Measurements from ENCODE around the gene ZEB1. TPM values are rescaled to one million over a fixed set of nuclear protein-coding genes. Genes with fewer than 3 reads are reported as not detected.
A peak's percentile ranks its signal among the peaks of the same experiment; 100 is the strongest.

Gene ZEB1
- total RNA-seq, 1 donor from 2014 or later = 162 TPM

DNA sequence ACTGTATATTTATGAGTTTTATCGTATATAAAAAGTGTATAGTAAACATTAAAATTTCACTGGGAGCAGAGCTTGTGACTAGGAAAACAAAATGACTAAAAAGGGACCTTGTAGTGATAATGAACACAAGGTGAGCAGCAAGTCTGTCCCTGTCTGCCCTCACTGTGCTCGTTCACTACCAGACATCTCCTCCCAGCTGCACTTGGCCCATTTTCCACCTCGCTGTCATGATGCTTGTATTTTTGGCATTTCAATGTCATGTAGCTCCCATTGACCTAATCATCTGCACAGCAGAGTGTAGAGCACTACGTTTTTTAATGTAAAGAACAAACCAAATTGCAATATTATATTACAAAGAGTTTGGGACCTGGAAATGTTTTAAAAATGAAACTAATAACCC is 207.2 kb downstream of the ZEB1 start:
- no peak for TF ChIP-seq CTCF (IDR thresholded peaks at IDR 0.05; ENCODE audit: partially characterized antibody, unreplicated experiment)

GRCh38 chr10:31526681-31527080 is 207.7 kb downstream of the ZEB1 start:
- peaks cover 1% of the 10 kb centered on the region for H3K4me1 Mint-ChIP-seq (ENCODE audit: low read depth, unreplicated experiment)
- no peak overlapping the region for H3K4me3 Mint-ChIP-seq (ENCODE audit: unreplicated experiment)
- H3K36me3 Mint-ChIP-seq (ENCODE audit: unreplicated experiment) = peaks cover 7% of the 10 kb centered on the region
- TF ChIP-seq CTCF (IDR thresholded peaks at IDR 0.05; ENCODE audit: partially characterized antibody, unreplicated experiment) = no peak
- H3K9me3 Mint-ChIP-seq (ENCODE audit: unreplicated experiment) = peaks cover 9% of the 10 kb centered on the region
- no peak for DNase-seq
- peaks cover 8% of the 10 kb centered on the region for H3K27me3 Mint-ChIP-seq (ENCODE audit: unreplicated experiment)
- peak overlapping the region; percentile 26 for H3K27ac Mint-ChIP-seq (ENCODE audit: unreplicated experiment)

More for the DNA sequence above, 207.2 kb downstream of the ZEB1 start:
- H3K27me3 Mint-ChIP-seq (ENCODE audit: unreplicated experiment) = peaks cover 8% of the 10 kb centered on the region
- H3K9me3 Mint-ChIP-seq (ENCODE audit: unreplicated experiment) = peaks cover 9% of the 10 kb centered on the region
- H3K4me3 Mint-ChIP-seq (ENCODE audit: unreplicated experiment) = no peak overlapping the region
- DNase-seq = no peak
- no peak overlapping the region for H3K27ac Mint-ChIP-seq (ENCODE audit: unreplicated experiment)
- peaks cover 1% of the 10 kb centered on the region for H3K4me1 Mint-ChIP-seq (ENCODE audit: low read depth, unreplicated experiment)
- peaks cover 11% of the 10 kb centered on the region for H3K36me3 Mint-ChIP-seq (ENCODE audit: unreplicated experiment)

DNA sequence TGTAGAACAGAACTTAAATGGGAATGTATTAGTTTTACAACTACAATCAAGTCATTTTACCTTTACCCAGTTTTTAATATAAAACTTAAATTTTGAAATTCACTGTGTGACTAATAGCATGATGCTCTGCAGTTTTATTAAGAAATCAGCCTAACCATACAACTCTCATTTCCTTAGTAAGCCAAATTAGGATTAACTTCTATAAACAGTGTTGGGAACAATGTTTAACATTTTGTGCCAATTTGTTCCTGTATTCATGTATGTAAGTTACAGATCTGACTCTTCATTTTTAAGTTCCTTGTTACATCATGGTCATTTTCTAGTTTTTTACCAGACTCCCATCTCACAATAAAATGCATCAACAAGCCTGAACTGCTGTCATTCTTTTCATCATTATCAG is 209.8 kb downstream of the ZEB1 start:
- no peak overlapping the region for H3K27ac Mint-ChIP-seq (ENCODE audit: unreplicated experiment)
- peaks cover 7% of the 10 kb centered on the region for H3K9me3 Mint-ChIP-seq (ENCODE audit: unreplicated experiment)
- TF ChIP-seq CTCF (IDR thresholded peaks at IDR 0.05; ENCODE audit: partially characterized antibody, unreplicated experiment) = no peak
- H3K4me3 Mint-ChIP-seq (ENCODE audit: unreplicated experiment) = no peak overlapping the region
- peaks cover 8% of the 10 kb centered on the region for H3K27me3 Mint-ChIP-seq (ENCODE audit: unreplicated experiment)
- peaks cover 1% of the 10 kb centered on the region for H3K4me1 Mint-ChIP-seq (ENCODE audit: low read depth, unreplicated experiment)
- DNase-seq = no peak
- peaks cover 10% of the 10 kb centered on the region for H3K36me3 Mint-ChIP-seq (ENCODE audit: unreplicated experiment)

GRCh38 chr10:31536302-31536701 is 217.3 kb downstream of the ZEB1 start:
- Mint-ChIP-seq H3K9me3 (ENCODE audit: unreplicated experiment) (no peaks in the 10 kb centered on the region), H3K27me3 (ENCODE audit: unreplicated experiment) (no peaks in the 10 kb centered on the region), H3K27ac (ENCODE audit: unreplicated experiment) (no peak overlapping the region), H3K4me1 (ENCODE audit: low read depth, unreplicated experiment) (no peaks in the 10 kb centered on the region), H3K36me3 (ENCODE audit: unreplicated experiment) (peaks cover 4% of the 10 kb centered on the region), H3K4me3 (ENCODE audit: unreplicated experiment) (no peak overlapping the region)
- TF ChIP-seq CTCF (IDR thresholded peaks at IDR 0.05; ENCODE audit: partially characterized antibody, unreplicated experiment) = no peak
- DNase-seq = no peak

GRCh38 chr10:31549896-31550295 is 230.9 kb downstream of the ZEB1 start:
- no peak overlapping the region for H3K4me3 Mint-ChIP-seq (ENCODE audit: unreplicated experiment)
- no peak overlapping the region for H3K27ac Mint-ChIP-seq (ENCODE audit: unreplicated experiment)
- peaks cover 22% of the 10 kb centered on the region for H3K36me3 Mint-ChIP-seq (ENCODE audit: unreplicated experiment)
- TF ChIP-seq CTCF (IDR thresholded peaks at IDR 0.05; ENCODE audit: partially characterized antibody, unreplicated experiment) = no peak
- H3K4me1 Mint-ChIP-seq (ENCODE audit: low read depth, unreplicated experiment) = no peaks in the 10 kb centered on the region
- DNase-seq = no peak
- H3K27me3 Mint-ChIP-seq (ENCODE audit: unreplicated experiment) = no peaks in the 10 kb centered on the region
- peaks cover 7% of the 10 kb centered on the region for H3K9me3 Mint-ChIP-seq (ENCODE audit: unreplicated experiment)
